Effector CD4-positive, alpha-beta T cell (primary cell): ENCODE data around the gene PLCB4.

Experiments used
- DNase-seq: peaks from one replicate; pipeline ENCODE4 v3.0.0-alpha.2; 2020

Gene PLCB4

GRCh38 chr20:9062066-9062465 is 6.8 kb upstream of the PLCB4 start:
- no peak for DNase-seq

DNA sequence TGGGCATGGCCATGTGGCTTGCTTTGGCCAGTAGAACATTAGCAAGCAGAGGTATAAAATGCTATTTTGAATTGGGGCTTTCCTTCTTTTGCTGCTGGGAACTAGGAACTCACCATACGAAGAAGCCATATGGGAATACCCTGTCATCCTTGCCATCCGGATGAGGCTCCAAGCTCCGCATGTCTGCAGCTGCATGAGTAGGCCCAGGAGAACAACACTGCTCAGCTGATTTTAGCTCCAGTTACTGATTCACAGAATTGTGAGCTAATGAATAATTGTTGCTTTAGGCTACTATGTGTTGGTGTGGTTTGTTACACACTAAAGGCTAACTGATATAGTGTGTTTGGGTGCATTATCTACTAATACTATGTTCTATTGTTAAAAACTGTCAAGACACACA is 2.7 kb upstream of the PLCB4 start:
- DNase-seq: no peak

DNA sequence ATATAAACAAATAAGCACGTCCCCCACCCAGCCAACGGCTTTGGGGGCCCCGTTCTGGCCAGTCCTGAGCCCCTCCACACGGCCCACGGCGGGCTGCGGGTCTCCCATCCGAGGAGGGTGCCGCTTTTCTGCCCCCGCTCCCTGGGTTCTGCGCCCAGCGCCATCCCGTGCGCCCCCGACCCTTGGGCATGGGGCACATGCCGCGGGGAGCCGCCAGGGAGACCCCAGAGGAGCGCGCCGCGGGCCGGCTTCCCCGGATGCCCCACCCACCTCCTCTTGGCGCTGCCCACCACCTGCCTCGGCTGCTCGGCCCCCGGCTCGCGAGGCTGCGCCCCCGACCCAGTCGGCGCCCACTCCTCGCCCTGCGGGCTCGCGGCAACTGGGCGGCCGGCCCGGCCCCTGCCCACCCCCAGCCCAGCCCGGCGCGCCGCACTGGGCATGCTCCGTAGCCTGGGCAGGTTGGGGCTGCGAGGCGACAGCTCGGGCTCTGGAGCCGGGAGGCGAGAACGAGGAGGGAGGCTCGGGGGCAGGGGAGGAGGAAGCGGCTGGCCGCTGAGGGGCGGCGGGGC is 570 bp upstream of the PLCB4 start:
- DNase-seq: no peak

DNA sequence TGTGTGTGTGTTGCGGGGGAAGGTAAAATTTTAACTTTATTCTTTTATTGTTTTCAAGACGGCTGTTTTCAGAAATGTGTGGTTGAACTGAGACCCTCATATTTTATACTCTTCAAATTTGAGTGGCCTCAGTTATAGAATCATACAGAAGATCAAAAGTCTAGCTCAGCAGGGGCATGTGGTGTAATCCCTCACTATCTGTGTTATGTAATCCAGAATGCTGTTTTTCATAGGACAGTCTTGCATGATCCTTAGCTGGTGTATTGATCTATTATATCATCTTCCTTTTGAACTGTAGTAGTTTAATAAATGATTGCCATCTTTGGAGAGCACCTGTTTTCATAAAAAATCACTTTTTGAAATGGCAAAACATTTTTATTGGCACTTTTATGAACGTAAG is 1.4 kb downstream of the PLCB4 start:
- no peak for DNase-seq

- DNase-seq: no peak
These were observed 3.3 kb downstream of the PLCB4 start for GRCh38 chr20:9071976-9072726.

DNA sequence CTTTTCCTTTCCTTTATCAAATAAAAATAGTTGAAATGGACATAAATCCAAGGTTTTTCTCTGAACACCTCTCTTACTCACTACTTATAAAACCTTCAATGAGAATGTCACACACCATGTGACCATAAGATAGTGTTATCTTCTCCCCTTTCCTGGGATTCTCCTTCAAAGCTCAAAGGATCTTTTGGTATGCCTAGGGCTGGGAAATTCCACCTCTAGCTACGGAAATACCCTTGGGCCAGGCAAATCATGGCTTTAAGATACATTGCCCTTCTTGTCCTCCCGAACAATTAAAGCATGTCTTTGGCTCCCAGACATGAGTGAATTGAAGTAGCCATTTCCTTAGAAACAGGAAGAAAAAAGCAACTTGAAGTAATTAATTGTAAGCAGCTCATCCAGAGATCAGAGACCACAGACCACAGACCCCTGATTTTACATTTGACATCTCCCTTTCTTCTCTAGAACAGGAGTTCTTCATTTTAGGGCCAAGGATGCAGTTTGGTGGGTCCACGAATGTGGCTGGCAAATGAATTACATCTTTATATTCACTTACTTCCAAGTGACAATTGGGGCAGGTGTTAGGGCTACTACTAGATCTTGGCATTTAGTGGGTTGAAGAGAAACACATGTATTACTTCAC is 4.1 kb downstream of the PLCB4 start:
- no peak for DNase-seq

DNA sequence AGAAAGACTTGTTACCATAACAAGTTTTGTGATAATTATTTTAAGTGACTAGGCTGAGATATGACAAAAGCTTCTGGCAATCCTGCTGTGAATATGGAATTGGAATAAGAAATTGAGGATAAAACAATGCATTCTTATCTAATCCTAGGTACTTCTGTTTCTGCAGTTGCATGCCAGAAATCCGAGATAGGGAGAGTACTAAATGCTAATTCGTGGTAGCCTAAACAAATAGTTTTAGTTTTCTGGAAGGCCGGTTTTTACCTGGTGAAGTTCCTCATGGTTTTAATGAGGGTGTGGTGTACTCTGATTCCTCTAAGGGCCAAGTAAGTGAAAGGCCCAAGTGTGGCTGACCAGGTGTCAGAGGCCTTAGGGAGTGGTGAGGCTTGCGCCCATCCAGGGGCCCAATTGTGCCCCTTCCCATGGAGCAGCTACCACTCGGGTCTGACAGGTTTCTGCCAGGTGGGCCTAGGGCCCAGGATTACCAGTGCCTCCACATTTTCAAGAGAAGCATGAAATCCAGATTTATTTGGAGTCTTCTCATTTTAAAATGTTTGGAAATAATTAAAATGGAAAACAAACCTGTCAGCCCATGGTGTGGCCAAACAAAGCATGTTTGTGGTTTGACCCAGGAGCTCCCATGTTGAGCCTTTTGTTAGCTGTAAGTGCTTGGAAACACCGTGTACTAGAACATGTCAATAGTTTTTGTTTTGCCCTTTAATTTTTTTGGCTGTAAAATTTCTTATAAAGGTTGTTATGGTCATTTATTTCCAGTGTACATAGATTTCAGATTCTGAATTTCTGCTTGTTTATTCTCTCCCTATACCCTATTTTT is 6.6 kb downstream of the PLCB4 start:
- no peak for DNase-seq

DNA sequence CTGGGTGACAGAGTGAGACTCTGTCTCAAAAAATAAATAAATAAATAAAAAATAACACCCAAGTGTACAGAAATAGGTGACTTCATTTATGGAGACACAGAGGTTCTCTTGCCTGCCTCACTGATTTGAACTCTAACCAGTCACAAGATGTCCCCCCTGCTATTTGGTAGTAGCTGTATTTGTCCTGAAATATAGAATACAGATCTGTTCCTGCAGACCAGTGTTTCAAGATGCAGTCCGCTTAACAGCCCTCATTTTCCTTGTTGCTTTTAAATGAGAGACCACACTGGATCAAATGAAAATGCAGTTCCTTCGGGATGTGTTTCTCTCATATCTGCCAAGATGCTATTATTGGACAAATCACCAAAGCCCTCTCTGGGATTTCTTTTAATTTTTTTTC is 7.6 kb downstream of the PLCB4 start:
- no peak for DNase-seq

DNA sequence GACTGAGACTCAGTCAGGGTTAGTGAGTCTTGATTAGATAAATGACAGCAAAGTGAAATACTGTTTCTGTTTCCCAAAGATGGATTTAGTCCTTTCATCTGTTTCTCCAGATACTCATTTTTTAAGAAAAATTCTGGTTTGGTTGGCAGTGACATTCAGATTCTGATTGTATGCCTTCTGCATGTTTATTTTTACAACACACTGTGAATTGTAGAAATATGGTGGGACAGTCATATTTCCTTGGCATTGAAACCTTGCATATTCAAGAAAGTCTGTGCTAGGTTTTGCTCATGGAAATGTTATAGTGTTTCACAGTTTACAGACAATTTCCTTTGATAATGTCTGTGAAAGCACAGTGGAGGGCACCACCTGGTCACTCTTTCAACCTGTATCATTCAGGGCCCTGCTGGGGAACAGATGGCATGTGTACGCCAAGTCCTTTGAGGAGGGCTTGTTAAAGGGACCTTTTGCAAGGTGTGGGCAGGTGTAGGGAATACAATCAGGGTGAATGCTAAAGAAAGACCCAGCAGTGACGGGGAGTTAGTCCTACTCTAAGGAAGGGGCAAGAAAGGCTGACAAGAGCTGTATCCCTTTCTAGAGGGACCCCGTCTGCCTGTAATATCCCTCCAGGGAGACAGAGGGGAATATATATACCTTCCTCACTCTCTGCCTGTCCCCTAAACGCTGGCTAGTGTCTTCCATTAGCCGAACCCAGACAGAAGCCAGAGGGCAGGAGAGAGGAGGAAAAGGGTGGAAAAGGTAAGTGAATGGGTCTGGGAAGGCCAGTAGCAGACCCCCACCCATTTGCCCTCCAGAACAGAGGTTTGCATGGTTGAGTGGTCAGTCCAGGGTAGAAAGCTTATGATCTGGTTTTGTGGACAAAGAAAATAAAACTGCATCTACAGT is 10.2 kb downstream of the PLCB4 start:
- no peak for DNase-seq

DNA sequence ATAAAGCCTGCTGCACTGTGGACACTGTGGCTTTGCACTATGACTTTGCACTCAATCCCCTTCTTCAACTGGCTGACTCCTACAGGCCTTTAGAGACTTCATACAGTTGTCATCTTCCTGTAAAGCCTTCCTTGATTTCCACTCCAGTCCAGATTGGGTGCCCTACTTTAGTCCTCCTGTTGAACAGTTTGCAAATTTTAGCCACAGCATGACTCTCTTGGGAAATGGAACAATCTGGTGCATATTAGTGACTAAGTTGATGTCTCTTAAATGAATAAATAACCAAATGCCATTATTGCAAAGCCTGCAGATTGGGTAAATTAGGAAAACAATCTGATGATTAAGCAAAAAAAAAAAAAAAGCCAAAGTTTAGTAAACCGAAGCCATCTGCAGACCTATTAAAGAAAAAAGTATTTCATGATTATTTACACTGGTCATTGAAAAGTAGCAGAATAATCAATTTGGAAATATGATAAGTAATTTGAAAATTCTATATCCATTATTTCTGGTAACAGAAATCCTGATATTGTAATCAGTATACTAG is 12.6 kb downstream of the PLCB4 start:
- no peak for DNase-seq

- DNase-seq: no peak
These were observed 13.9 kb downstream of the PLCB4 start for GRCh38 chr20:9082741-9083140.

GRCh38 chr20:9087531-9088217 is 18.8 kb downstream of the PLCB4 start:
- DNase-seq: no peak

DNA sequence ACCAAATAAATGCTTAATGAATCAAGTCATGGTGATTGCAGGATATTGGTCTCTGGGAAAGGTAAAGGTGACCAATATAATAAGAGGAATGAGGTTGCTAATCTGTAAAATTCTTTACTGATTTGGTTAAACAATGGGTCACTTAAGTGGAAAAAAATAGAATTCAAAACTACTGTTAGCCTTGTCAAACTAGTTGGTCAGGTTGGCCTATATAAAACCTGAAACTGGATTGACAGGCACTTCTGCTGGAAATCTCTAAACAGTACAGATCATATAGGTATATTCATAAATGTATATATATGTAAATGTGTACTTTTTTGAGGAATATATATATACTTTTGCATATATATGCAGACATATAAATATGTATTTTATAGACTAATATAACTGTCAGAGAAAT is 19.7 kb downstream of the PLCB4 start:
- DNase-seq: no peak

GRCh38 chr20:9092113-9092512 is 23.2 kb downstream of the PLCB4 start:
- no peak for DNase-seq

- DNase-seq: no peak
These were observed 23.8 kb downstream of the PLCB4 start for GRCh38 chr20:9092655-9093054.

DNA sequence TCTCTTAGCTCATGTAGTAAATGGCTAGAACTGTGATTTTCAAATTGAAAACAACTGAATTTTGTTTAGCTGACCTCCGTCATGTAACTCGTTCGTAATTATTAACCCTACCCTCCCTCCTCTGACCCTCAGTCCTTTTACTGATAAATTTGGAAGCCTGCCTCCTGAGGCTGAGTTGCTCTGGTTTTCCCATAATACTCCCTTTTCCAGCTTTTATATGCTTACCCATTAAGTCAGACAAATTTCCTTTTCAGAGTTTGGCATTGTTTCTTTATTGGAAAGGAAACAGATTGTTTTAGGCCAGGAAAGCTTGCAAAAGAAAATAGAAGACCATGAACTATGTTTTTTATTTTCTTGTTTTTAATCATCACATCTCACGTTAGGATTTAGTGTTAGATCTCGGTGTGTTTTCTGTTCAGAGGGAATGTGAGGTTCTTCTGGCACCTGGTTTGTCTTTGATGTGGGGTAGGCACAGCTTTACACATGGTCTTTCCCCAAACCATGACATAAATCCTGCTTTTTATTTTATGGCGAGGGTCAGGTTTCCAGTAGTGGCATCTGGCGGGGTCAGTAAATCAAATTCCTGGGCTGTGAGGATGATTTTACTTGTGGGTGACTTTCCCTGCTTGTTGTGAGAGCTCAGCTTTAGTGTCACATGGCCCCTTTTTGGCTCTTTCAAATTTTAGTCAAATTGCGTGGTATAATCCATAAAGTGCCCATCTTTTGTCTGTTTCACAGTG is 24.5 kb downstream of the PLCB4 start:
- no peak for DNase-seq

GRCh38 chr20:9099372-9099771 is 30.5 kb downstream of the PLCB4 start:
- no peak for DNase-seq

DNA sequence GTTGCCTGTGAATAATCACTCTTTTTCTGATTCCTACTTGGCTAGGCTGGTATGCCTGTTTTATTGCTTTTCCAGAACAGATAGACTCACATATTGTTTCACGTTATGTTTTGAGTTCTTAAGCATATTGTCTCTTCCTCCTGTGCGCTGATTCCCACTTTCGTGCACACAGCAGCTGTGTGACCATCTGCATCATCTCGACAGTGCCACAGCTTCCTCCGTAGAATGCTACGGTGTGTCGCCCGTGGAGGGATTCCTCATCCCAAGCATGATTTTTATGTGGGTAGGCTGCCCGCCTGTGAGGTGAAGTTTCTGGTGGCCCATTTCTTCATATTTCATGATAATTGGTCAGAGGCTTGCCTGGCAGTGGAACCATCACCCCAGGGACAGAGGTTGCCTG is 31.8 kb downstream of the PLCB4 start:
- no peak for DNase-seq

DNA sequence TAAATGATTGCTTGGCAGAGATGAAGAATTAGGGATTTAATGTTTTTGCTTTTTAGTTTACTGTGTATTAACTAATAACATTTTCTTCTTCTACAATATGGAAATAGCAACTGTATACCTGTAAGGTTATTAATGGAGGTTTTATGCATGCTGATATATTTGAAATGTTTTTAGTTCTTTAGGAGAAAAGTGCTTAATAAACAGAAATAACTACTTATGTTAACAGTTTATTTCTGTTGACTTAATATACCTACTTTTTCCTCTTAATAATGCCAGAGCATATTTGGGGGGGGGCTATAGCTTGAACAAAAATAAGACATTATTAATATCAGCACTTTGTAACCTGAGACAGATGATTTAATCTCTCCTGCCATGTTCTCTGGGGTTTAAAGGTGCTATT is 33.6 kb downstream of the PLCB4 start:
- DNase-seq: no peak

DNA sequence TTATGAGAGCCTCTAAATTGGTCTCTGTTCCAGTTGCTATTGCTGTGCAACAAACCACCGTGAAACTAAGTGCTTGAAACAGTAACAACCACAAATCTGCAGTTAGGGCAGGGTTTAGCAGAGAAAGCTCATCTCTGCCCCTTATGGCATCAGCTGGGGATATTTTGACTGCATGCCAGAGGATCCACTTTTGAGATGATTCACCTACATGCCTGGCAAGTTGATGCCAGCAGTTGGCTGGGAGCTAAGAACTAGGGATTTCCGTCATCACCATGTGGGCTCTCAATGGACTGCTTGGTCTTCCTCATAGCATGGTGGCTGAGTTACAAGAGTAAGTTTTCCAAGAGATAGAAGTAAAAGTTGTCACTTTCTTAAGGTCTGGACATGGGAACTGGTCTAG is 35.1 kb downstream of the PLCB4 start:
- no peak for DNase-seq

- DNase-seq: no peak
These were observed 39.4 kb downstream of the PLCB4 start for GRCh38 chr20:9108260-9108659.
